ENCODE results near the gene GAS2L1.

DNA sequence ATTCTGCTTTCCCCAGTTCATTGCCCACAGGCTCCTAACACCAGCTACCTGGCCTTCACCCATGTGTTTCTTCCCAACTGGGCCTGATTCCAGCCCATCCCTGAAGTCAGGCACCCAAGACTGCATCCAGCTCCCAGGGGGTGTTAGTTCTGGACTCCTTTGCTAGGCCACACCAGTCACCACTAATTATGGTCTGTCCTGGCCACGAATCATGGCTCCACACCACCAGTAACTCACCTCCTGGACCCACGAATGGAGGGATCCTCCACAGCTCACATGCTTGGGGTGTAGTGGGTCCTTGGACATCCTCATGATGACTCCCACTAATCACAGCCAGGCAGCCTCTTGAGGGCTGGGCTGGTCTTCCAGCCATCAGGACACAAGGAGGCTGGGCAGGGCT, 12.6 kb downstream of the GAS2L1 start:
- TF ChIP-seq, protein P1, sequence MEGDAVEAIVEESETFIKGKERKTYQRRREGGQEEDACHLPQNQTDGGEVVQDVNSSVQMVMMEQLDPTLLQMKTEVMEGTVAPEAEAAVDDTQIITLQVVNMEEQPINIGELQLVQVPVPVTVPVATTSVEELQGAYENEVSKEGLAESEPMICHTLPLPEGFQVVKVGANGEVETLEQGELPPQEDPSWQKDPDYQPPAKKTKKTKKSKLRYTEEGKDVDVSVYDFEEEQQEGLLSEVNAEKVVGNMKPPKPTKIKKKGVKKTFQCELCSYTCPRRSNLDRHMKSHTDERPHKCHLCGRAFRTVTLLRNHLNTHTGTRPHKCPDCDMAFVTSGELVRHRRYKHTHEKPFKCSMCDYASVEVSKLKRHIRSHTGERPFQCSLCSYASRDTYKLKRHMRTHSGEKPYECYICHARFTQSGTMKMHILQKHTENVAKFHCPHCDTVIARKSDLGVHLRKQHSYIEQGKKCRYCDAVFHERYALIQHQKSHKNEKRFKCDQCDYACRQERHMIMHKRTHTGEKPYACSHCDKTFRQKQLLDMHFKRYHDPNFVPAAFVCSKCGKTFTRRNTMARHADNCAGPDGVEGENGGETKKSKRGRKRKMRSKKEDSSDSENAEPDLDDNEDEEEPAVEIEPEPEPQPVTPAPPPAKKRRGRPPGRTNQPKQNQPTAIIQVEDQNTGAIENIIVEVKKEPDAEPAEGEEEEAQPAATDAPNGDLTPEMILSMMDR (IDR thresholded peaks at IDR 0.05): no peak
- no peak for TF ChIP-seq POLR2AphosphoS5 (IDR thresholded peaks at IDR 0.05)
